H1 (cell line): ENCODE data around the gene ATP13A2.

ENCODE experiments used
- EP300 ChIP-seq, 2 experiments: IDR thresholded peaks; 1 replicate in 1 of 2; 2 replicates in 1 of 2; pipeline ENCODE4 v1.6.1; 2011 to 2012; ENCODE audit warnings: low read depth in 2 of 2, low read length in 2 of 2, mild to moderate bottlenecking in 2 of 2, borderline replicate concordance in 1 of 2, inconsistent platforms in 1 of 2, moderate library complexity in 1 of 2
- GTF2F1 ChIP-seq: IDR thresholded peaks from 2 replicates; pipeline ENCODE4 v1.6.1; 2012; ENCODE audit warnings: low read depth, low read length, improper control_type of control experiment, borderline replicate concordance
- POLR2A ChIP-seq, 2 experiments: IDR thresholded peaks; 1 replicate in 1 of 2; 2 replicates in 1 of 2; pipeline ENCODE4 v1.6.1; 2011; ENCODE audit warnings: low read depth in 2 of 2, low read length in 2 of 2, mild to moderate bottlenecking in 2 of 2; ENCODE audit errors: control extremely low read depth in 1 of 2
- SRF ChIP-seq: IDR thresholded peaks from 2 replicates; pipeline ENCODE4 v1.6.1; 2011; ENCODE audit warnings: mild to moderate bottlenecking, low read depth, low read length, moderate library complexity
- TF ChIP-seq, protein P1 (sequence below): IDR thresholded peaks from 2 replicates; pipeline ENCODE4 v1.6.1; 2011; ENCODE audit warnings: low read length, improper control_type of control experiment
- TF ChIP-seq, protein P2 (sequence below): IDR thresholded peaks from 2 replicates; pipeline ENCODE4 v1.6.1; 2011; ENCODE audit warnings: low read depth, mild to moderate bottlenecking, low read length; ENCODE audit not compliant: insufficient read depth
- TF ChIP-seq, protein P3 (sequence below): IDR thresholded peaks from 2 replicates; pipeline ENCODE4 v1.6.1; 2012; ENCODE audit warnings: inconsistent platforms

DNA sequence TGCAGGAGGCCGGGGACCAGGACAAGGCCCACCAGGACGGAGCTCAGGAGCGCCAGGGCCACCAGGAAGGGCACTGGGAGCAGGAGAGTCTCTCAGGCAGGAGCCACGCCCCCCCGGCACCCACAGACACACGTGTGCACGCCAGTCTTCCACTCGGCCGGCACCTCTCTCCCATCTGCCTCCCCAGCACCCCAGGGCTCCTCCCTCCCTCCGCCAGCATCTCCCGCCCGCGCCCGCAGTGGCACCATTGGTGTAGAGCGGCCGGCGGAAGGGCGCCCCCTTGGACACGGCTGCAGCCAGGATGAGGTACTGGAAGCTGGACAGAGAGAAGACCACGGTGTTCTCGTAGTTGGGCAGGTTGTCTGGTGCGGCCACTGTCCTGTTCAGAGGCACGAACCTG, 25.2 kb downstream of the ATP13A2 start:
- TF ChIP-seq, protein P1, sequence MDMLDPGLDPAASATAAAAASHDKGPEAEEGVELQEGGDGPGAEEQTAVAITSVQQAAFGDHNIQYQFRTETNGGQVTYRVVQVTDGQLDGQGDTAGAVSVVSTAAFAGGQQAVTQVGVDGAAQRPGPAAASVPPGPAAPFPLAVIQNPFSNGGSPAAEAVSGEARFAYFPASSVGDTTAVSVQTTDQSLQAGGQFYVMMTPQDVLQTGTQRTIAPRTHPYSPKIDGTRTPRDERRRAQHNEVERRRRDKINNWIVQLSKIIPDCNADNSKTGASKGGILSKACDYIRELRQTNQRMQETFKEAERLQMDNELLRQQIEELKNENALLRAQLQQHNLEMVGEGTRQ: no peak
- no peak for TF ChIP-seq GTF2F1
- no peak for TF ChIP-seq POLR2A (IDR thresholded peaks at IDR 0.05; ENCODE audit: control extremely low read depth in 1 of 2, low read depth in 2 of 2, low read length in 2 of 2)
- TF ChIP-seq SRF: no peak
- TF ChIP-seq, protein P2, sequence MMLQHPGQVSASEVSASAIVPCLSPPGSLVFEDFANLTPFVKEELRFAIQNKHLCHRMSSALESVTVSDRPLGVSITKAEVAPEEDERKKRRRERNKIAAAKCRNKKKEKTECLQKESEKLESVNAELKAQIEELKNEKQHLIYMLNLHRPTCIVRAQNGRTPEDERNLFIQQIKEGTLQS: no peak
- TF ChIP-seq, protein P3, sequence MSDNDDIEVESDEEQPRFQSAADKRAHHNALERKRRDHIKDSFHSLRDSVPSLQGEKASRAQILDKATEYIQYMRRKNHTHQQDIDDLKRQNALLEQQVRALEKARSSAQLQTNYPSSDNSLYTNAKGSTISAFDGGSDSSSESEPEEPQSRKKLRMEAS: no peak
- no peak for TF ChIP-seq EP300 (IDR thresholded peaks at IDR 0.05; ENCODE audit: borderline replicate concordance in 1 of 2, low read depth in 2 of 2, low read length in 2 of 2)
